Measurements from ENCODE around the gene BANK1.

BANK1 gene

GRCh38 chr4:101950258-101950979 lies 159.9 kb downstream of the BANK1 start:
- Histone ChIP-seq H3K4me2 (no peak overlapping the region), H3K36me3 (no peaks in the 10 kb centered on the region), H3K9ac (no peak overlapping the region), H3K27ac (no peak overlapping the region), H3K4me1 (no peaks in the 10 kb centered on the region), H3K9me3 (no peaks in the 10 kb centered on the region), H3K4me3 (no peak overlapping the region), H4K20me1 (no peaks in the 10 kb centered on the region), H3K27me3 (no peaks in the 10 kb centered on the region)
- TF ChIP-seq Cebpa-rat (IDR thresholded peaks at IDR 0.05): no peak

GRCh38 chr4:101952985-101953384 lies 162.5 kb downstream of the BANK1 start:
- TF ChIP-seq Cebpa-rat (IDR thresholded peaks at IDR 0.05): no peak
- H3K4me1 ChIP-seq: no peaks in the 10 kb centered on the region
- H3K4me2 ChIP-seq: no peak overlapping the region
- H4K20me1 ChIP-seq: no peaks in the 10 kb centered on the region
- H3K9ac ChIP-seq: no peak overlapping the region
- no peak overlapping the region for H3K4me3 ChIP-seq
- no peaks in the 10 kb centered on the region for H3K36me3 ChIP-seq
- no peaks in the 10 kb centered on the region for H3K9me3 ChIP-seq
- no peak overlapping the region for H3K27ac ChIP-seq
- H3K27me3 ChIP-seq: no peaks in the 10 kb centered on the region

GRCh38 chr4:101953949-101954348 lies 163.4 kb downstream of the BANK1 start:
- no peaks in the 10 kb centered on the region for H4K20me1 ChIP-seq
- H3K36me3 ChIP-seq: no peaks in the 10 kb centered on the region
- TF ChIP-seq Cebpa-rat (IDR thresholded peaks at IDR 0.05): no peak
- no peaks in the 10 kb centered on the region for H3K9me3 ChIP-seq
- no peak overlapping the region for H3K4me3 ChIP-seq
- no peak overlapping the region for H3K27ac ChIP-seq
- no peaks in the 10 kb centered on the region for H3K4me1 ChIP-seq
- H3K9ac ChIP-seq: no peak overlapping the region
- no peaks in the 10 kb centered on the region for H3K27me3 ChIP-seq
- no peak overlapping the region for H3K4me2 ChIP-seq

- Histone ChIP-seq H3K27ac (no peak overlapping the region), H4K20me1 (no peaks in the 10 kb centered on the region), H3K27me3 (no peaks in the 10 kb centered on the region), H3K4me2 (no peak overlapping the region), H3K9ac (no peak overlapping the region), H3K9me3 (no peaks in the 10 kb centered on the region), H3K4me1 (no peaks in the 10 kb centered on the region), H3K4me3 (no peak overlapping the region), H3K36me3 (no peaks in the 10 kb centered on the region)
- TF ChIP-seq Cebpa-rat (IDR thresholded peaks at IDR 0.05): no peak
These were observed 163.8 kb downstream of the BANK1 start for GRCh38 chr4:101954351-101954750.

GRCh38 chr4:101954975-101955678 lies 164.6 kb downstream of the BANK1 start:
- H3K4me1 ChIP-seq: no peaks in the 10 kb centered on the region
- no peaks in the 10 kb centered on the region for H3K36me3 ChIP-seq
- no peak overlapping the region for H3K4me2 ChIP-seq
- no peaks in the 10 kb centered on the region for H3K27me3 ChIP-seq
- no peak overlapping the region for H3K9ac ChIP-seq
- H3K27ac ChIP-seq: no peak overlapping the region
- no peak for TF ChIP-seq Cebpa-rat (IDR thresholded peaks at IDR 0.05)
- no peaks in the 10 kb centered on the region for H3K9me3 ChIP-seq
- H3K4me3 ChIP-seq: no peak overlapping the region
- no peaks in the 10 kb centered on the region for H4K20me1 ChIP-seq

- H3K4me2 ChIP-seq: no peak overlapping the region
- H3K27ac ChIP-seq: no peak overlapping the region
- no peak overlapping the region for H3K9ac ChIP-seq
- H3K36me3 ChIP-seq: no peaks in the 10 kb centered on the region
- no peaks in the 10 kb centered on the region for H4K20me1 ChIP-seq
- H3K9me3 ChIP-seq: no peaks in the 10 kb centered on the region
- no peak for TF ChIP-seq Cebpa-rat (IDR thresholded peaks at IDR 0.05)
- no peak overlapping the region for H3K4me3 ChIP-seq
- H3K27me3 ChIP-seq: no peaks in the 10 kb centered on the region
- H3K4me1 ChIP-seq: no peaks in the 10 kb centered on the region
These were observed 165.7 kb downstream of the BANK1 start for GRCh38 chr4:101956068-101956825.

- Histone ChIP-seq H3K9me3 (no peaks in the 10 kb centered on the region), H3K4me3 (no peak overlapping the region), H3K4me2 (no peak overlapping the region), H3K36me3 (no peaks in the 10 kb centered on the region), H4K20me1 (no peaks in the 10 kb centered on the region), H3K27me3 (no peaks in the 10 kb centered on the region), H3K27ac (no peak overlapping the region), H3K9ac (no peak overlapping the region), H3K4me1 (no peaks in the 10 kb centered on the region)
- no peak for TF ChIP-seq Cebpa-rat (IDR thresholded peaks at IDR 0.05)
These were observed 168.0 kb downstream of the BANK1 start for GRCh38 chr4:101958547-101958946.

GRCh38 chr4:101960431-101960830 lies 169.9 kb downstream of the BANK1 start:
- Histone ChIP-seq H3K9ac (no peak overlapping the region), H3K36me3 (no peaks in the 10 kb centered on the region), H4K20me1 (no peaks in the 10 kb centered on the region), H3K4me2 (no peak overlapping the region), H3K4me1 (peaks cover 2% of the 10 kb centered on the region), H3K27me3 (no peaks in the 10 kb centered on the region), H3K4me3 (no peak overlapping the region), H3K27ac (no peak overlapping the region), H3K9me3 (no peaks in the 10 kb centered on the region)
- TF ChIP-seq Cebpa-rat (IDR thresholded peaks at IDR 0.05): no peak

GRCh38 chr4:101961144-101961543 lies 170.6 kb downstream of the BANK1 start:
- Histone ChIP-seq H3K4me1 (peaks cover 9% of the 10 kb centered on the region), H3K27ac (no peak overlapping the region), H3K4me2 (no peak overlapping the region), H3K9me3 (no peaks in the 10 kb centered on the region), H3K27me3 (no peaks in the 10 kb centered on the region), H3K4me3 (no peak overlapping the region), H4K20me1 (no peaks in the 10 kb centered on the region), H3K9ac (no peak overlapping the region), H3K36me3 (no peaks in the 10 kb centered on the region)
- TF ChIP-seq Cebpa-rat (IDR thresholded peaks at IDR 0.05): no peak
